ENCODE measurements around the gene LIME1. TPM values are rescaled to one million over a fixed set of nuclear protein-coding genes. Genes with fewer than 3 reads are reported as not detected.

LIME1 gene
- total RNA-seq, 4 donors from 2014 or later = 1.6 to 16.6 (median 4.8) TPM

- TF ChIP-seq CTCF (IDR thresholded peaks at IDR 0.05; ENCODE audit: low read depth) = no peak
These were observed 36.5 kb downstream of the LIME1 start for GRCh38 chr20:63772781-63773518.

GRCh38 chr20:63773571-63774241 lies 37.2 kb downstream of the LIME1 start:
- TF ChIP-seq CTCF (IDR thresholded peaks at IDR 0.05; ENCODE audit: low read depth) = no peak

GRCh38 chr20:63774306-63774705 lies 37.8 kb downstream of the LIME1 start:
- no peak for TF ChIP-seq CTCF (IDR thresholded peaks at IDR 0.05; ENCODE audit: low read depth)

- TF ChIP-seq CTCF (IDR thresholded peaks at IDR 0.05; ENCODE audit: low read depth) = no peak
These were observed 38.9 kb downstream of the LIME1 start for GRCh38 chr20:63775096-63775978.

GRCh38 chr20:63777614-63778013 lies 41.1 kb downstream of the LIME1 start:
- TF ChIP-seq CTCF (IDR thresholded peaks at IDR 0.05; ENCODE audit: low read depth) = no peak

- no peak for TF ChIP-seq CTCF (IDR thresholded peaks at IDR 0.05; ENCODE audit: low read depth)
These were observed 41.7 kb downstream of the LIME1 start for GRCh38 chr20:63778034-63778752.
